Activated CD4-positive, CD25-positive, alpha-beta regulatory T cell (primary cell): ENCODE measurements around the gene SCN1A.
"Not testable (repeated sequence)": the region's sequence is repeated elsewhere in the genome, so short reads cannot be mapped to it uniquely, and the experiment has no call there.

ENCODE experiments used
- DNase-seq, 4 experiments: peaks; one replicate each; lab custom pipeline; 2025; lab: John Stamatoyannopoulos, UW

The SCN1A gene

DNA sequence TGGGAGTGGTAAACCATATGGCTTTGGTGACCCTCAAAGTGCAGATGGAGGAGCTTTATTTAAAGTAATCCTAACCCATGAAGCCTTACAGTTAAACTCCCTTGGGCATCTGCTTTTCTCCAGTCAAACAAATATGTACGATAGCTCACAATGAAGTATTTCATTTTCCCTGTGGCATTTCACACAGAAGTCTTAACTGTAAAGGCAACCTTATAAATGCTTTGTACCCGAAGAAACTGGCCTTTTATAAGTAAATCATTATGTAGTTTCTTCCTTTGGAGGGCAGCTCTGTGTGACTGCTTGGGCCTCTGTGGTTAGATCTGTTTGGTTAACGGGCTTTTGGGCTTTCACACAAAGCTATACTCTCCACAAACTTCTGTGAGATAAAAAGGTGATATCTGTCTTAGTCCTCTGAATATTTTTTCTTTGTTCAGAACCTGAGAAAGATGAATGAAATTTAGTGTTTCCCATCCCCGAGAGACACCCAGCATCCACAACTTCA lies 46.6 kb downstream of the SCN1A start:
- no peak for DNase-seq

DNA sequence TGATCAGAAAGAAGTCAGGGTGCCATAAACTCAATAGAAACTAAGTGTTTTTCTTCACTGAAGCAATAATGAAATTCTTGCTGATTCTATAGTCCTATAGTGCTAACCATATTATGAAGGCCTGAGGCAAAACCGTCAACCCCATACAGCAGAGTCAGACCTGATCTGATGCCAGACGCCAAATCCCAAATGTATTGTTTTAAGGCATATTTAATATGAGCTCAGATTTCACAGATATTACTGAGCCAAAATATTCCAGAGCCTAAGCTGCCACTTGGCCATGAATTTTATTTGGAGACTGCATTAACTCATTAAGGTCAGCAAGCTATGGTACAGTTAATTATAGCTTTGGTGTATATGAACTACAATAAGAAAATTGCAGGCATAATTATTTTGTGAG lies 53.4 kb downstream of the SCN1A start:
- no peak for DNase-seq

GRCh38 chr2:166074011-166074410 lies 53.8 kb downstream of the SCN1A start:
- DNase-seq = no peak

GRCh38 chr2:166070231-166070630 lies 57.6 kb downstream of the SCN1A start:
- DNase-seq = no peak

DNA sequence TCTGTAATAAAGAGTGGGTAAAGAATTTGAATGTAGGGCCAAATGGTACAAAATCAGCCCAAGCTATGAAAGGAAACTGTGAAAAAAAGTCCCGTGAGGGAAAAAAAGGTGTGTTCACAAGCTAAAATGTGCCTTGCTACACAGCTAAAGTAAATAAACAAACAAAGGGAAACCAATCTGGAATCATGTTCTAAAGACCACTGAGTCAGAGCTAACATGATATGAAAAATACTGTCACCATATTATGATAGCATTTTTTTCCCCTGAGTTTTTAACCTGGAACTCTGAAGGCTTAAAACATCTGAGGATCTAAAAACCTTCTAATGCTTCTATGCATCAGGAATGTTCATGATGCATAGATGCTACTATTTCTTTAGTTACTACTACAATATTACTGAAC lies 58.8 kb downstream of the SCN1A start:
- no peak for DNase-seq

DNA sequence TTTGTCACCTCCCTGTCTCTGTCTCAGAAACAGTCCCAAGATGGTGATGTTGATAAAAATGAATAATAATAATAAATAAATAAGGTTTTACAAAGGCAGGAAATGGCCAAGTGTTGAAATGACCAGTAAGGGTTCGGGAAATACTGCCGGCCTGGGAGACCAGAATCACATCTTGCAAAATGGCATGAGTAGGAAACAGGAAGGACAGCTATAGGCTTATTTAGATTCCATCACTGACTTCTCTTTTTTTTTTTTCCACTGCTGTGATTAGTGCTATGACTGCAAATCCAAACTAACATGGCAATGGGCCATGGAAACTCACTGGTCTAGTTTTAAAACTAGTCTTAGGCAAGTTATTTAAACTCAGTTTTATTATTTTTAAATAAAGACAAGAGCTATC lies 60.6 kb downstream of the SCN1A start:
- DNase-seq = no peak

- DNase-seq = no peak
These were observed 67.6 kb downstream of the SCN1A start for GRCh38 chr2:166060191-166060590.

DNA sequence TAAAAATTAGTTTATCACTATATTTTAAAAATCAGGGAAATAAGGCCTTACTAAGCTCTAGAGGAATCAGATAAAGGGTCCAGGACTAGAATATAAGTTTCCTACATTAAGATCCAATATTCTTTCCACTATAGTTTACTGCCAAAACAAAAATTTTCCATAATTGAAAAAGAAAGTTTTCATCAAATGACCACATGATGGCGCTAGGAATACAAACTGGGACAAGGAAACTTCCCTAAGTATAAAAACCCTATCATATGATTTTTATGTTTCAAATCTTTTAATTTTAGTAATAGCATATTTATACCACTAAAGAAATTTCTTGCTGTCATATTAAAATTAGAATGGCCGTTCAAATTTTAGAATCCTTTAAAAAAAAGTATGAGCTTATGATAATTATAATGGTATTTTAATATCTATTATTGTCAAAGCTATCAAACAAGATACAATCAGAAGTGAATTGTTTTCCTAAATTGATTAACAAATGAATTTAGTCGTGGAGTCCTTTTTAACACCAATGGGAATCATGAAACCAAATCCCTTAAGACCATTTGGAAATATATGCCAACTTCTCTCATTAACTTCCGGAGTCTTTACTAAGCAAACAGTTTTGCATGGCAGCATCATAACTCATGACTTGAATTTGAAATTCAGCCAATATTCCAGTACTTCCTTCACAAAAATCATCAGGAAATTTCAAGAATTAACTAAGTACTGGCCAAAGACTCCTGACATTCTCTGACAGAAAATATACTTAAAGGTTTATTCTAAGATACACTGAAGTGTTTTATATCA lies 70.3 kb downstream of the SCN1A start:
- no peak for DNase-seq

GRCh38 chr2:166044853-166045483 lies 82.9 kb downstream of the SCN1A start:
- DNase-seq = no peak

DNA sequence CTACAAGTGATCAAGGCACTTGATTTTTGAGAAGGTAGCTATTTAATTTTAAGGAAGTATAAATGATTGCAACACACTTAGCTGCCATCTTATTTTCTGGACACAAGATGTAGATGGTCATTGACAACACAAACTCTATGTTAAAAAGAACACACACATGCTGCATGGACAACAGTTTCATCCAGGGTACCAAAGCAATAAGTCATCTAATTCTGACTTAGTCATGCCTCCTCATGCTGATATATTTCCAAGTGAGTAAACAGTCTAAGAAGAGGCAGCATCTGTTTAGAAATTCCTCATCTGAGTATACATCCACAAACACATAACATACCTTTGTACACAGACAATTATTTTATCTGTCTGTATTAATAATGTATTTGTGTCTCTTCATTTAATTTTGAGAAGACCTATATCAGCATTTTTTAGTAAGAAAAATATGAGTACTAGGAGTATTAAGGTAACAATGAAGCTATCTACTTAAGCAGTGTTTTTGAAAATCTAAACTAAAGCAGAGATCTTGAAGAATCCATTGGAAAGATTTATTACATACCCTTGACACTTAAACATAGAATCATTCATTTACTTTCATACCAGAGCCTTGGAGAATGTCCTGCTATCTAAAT lies 84.9 kb downstream of the SCN1A start:
- DNase-seq = no peak

DNA sequence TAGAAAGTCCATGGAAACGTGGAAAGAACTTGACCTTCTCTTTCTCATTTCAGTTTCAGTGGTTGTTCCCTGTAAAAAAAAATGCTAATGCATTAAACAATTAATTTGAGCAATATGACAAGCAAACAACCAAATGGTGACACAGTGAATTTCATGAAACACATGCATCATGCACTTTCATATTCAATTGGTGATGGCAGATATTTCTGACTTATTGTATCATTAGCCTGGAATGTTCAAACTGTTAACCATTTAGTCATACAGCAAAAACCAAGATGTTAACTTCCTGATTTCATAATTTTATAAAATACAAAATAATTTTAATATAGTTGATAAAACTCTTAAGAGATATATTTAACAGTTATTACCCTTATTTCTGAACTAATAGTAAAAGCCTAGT lies 85.5 kb downstream of the SCN1A start:
- no peak for DNase-seq

DNA sequence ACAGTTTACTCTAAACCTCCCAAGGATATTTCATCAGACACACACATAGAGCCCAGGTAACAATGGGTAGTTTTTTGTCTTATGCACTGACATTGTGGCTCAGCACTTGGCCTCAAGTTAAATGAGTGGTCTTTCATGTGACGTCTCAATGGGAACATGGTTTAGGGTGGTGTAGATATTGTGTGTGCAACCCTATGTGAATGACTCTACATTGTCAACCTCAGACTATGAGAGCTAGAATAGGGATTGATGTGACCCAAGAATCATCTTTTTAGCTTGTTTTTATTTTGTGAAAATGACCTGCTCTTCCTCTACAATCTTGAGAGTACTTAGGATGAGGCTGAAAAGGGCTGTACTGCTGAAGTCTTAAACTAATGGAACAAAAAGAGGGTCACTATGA lies 86.2 kb downstream of the SCN1A start:
- no peak for DNase-seq

DNA sequence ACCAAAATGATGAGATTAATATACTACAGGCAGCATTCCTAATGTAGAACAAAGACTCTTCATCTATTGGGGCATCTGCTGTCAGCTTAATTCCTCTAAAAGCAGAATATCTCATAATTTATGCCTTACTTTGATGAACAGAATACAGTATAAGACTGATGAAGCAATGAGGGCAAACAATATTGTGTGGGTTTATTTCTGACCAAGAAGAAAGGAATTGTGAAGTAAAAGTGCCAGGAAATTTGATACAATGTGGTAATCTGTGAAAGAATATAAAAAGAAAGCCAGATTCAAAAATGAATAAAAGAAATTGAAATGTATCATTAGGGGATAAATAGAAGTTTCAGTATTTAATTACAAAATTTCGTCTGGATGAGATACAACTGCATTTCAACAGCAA lies 95.5 kb downstream of the SCN1A start:
- DNase-seq = no peak

DNA sequence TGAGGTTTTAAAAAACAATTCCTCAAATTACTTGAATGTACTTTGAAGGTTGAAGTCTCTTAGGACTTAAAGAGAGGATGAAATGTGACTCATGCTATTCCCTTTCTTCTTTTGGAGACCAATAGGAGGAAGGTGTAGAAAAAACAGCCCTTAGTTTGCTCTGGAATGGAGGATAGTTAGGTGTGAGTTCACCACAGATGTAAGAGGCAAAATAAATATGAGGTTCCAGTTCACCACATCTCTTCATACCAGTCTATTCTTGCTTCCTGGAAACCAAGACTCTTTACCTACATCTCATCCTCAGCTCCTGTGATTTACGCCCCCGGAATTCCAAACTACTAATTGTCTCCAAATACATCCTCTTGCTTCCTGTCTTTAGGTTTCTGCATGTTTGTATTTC lies 96.8 kb downstream of the SCN1A start:
- DNase-seq = no peak

DNA sequence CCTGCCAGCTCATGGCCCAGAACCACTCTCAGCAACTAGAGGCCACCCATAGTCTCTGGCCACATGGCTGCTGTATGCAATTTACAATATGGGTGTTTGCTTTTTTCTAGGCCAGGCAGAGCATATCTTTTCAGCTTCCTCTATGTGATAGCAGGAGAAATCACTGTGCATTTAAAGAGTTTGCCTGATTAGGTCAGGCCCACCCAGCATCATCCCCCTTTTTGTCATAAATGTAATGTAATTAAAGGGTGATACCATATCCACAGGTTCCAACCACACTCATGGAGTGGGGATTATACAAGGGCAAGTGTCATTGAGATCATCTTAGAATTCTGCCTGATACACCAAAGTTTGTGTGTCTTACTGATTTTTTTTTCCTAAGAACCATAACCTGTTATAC lies 102.5 kb downstream of the SCN1A start:
- no peak for DNase-seq

- no peak for DNase-seq
These were observed 110.6 kb downstream of the SCN1A start for GRCh38 chr2:166017208-166017607.

GRCh38 chr2:166013878-166014277 lies 113.9 kb downstream of the SCN1A start:
- no peak for DNase-seq

- no peak for DNase-seq
These were observed 116.2 kb downstream of the SCN1A start for GRCh38 chr2:166011660-166012059.

GRCh38 chr2:166000401-166000800 lies 127.4 kb downstream of the SCN1A start:
- no peak for DNase-seq

- DNase-seq = no peak
These were observed 137.0 kb downstream of the SCN1A start for GRCh38 chr2:165990846-165991245.

DNA sequence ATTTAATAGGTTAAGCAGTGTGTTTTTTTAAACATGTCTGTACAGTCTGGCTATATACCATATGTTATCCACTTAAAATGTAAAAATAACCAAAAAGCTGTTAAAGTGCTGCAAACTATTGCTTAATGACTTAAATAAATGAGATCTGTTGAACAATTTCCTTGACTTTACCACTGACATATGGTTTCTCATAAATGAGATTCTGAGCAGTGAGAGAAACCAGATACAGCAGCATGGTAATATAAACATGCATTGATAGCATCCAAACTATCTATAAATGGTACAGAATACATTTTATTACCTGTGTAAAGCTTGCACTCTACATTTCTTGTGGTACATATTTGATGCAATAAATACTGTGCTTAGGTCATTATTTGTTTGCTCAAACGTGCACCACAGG lies 138.0 kb downstream of the SCN1A start:
- no peak for DNase-seq

DNA sequence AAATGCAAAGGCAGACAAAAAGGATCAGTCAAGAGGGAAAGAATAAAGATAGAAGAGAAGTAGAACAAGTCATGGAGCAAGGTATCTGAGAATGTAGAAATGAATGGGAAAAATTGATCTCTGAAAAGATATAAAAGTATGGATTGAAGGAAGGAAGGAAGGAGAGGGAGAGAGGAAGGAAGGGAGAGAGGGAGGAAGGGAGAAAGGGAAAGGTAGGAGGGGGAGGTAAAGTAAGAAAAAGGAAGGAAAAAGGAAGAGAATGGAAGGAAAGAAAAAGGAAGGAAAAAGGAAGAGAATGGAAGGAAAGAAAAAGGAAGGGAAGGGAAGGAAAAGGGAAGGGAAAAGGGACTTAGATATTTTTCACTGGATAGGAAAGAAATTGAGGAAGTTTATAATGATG lies 142.7 kb downstream of the SCN1A start:
- no peak for DNase-seq

GRCh38 chr2:165972161-165972560 lies 155.7 kb downstream of the SCN1A start:
- not testable (repeated sequence) for DNase-seq
